ENCODE results near the gene DAPK3.
"Not testable (repeated sequence)": the region's sequence is repeated elsewhere in the genome, so short reads cannot be mapped to it uniquely, and the experiment has no call there.

Gene DAPK3

DNA sequence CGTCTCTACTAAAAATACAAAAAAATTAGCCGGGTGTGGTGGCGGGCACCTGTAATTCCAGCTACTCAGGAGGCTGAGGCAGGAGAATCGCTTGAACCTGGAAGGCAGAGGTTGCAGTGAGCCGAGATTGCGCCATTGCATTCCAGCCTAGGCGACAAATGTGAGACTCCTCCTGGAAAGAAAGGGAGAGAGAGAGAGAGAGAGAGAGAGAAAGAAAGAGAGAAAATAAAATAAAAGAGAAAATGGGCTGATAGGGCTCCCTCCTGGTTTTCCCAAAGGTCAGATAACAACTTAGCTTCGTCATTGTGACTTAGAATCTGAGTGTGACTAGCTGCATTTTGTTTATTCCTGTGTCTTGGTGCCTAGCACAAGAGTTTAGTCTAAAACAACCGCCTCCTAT, 34.5 kb upstream of the DAPK3 start:
- DNase-seq (ENCODE audit: low spot score) = not testable (repeated sequence)

DNA sequence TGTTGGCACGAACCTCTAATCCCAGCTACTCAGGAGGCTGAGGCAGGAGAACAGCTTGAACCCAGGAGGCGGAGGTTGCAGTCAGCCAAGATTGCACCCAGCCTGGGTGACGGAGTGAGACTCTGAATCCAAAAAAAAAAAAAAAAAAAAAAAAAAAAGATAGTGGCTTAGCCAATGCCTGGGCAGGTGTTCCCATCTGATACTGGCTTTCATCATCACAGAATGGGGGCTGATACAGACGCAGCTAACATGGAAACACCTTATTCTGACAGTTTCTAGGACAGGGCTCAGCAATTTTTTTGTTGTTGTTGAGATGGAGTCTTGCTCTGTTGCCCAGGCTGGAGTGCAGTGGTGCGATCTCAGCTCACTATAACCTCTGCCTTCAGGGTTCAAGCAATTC, 29.9 kb upstream of the DAPK3 start:
- DNase-seq (ENCODE audit: low spot score) = not testable (repeated sequence)

DNA sequence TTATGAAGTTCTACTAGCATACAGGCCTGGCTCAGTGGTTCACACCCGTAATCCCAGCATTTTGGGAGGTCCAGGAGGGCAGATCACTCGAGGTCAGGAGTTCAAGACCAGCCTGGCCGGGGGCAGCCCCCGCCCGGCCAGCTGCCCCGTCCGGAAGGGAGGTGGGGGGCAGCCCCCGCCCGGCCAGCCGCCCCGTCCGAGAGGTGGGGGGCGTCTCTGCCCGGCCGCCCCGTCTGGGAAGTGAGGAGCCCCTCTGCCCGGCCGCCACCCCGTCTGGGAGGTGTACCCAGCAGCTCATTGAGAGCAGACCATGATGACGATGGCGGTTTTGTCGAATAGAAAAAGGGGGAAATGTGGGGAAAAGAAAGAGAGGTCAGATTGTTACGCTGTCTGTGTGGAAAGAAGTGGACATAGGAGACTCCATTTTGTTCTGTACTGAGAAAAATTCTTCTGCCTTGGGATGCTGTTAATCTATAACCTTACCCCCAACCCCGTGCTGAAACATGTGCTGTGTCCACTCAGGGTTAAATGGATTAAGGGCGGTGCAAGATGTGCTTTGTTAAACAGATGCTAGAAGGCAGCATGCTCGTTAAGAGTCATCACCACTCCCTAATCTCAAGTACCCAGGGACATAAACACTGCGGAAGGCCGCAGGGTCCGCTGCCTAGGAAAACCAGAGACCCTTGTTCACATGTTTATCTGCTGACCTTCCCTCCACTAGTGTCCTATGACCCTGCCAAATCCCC, 27.9 kb upstream of the DAPK3 start:
- DNase-seq (ENCODE audit: low spot score) = not testable (repeated sequence)

DNA sequence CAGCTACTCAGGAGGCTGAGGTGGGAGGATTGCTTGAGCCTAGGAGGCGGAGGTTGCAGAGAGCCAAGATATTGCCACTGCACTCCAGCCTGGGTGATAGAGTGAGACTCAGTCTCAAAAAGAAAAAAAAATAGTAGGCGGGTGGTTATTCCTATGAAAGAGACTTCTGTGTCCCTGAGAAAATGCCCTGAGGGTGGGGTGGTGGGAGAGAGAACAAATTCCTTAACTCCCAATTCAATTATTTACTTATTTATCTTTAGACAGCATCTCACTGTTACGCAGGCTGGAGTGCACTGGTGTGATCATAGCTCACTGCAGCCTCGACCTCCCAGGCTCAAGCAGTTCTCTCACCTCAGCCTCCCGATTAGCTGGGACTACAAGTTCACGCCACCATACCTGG, 24.7 kb upstream of the DAPK3 start:
- DNase-seq (ENCODE audit: low spot score) = no peak

DNA sequence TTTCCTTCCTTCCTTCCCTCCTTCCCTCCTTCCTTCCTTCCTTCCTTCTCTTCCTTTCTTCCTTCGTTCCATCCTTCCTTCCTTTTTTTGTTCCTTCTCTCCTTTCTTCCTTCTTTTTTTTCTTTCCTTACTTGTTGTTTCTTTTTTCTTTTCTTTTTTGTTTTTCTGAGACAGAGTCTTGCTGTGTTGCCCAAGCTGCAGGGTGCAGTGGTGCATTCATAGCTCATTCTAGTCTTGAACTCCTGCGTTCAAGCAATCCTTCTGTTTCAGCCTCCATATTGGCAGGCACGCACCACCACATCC, 19.9 kb upstream of the DAPK3 start:
- DNase-seq (ENCODE audit: low spot score) = no peak

DNA sequence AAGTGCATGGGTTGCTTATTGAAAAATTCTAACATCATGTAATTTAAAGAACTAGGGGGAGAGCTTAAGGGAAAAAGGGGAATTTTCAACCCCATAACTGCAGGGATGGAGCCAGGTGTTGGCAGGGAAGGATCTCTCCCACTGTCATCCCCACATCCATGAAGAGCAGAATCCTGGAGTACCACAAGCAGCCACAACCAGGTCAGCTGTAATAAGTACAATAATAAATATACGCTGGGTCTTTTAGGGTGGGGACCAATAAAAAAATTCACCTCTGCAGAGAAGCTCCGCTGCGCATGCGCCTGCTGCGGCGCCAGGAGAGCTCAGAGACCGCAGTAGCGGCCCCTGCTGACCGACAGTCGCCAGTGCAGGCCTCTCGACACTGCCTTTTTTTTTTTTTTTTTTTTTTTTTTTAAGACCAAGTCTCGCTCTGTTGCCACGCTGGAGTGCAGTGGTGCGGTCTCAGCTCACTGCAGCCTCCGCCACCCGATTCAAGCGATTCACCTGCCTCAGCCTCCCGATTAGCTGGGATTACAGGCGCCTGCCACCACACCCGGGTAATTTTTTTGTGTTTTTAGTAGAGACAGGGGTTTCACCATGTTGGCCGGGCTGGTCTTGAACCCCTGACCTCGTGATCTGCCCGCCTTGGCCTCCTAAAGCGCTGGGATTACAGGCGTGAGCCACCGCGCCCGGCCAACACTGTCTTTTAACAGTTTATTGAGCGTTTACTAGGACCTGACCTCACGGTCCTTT, 16.9 kb upstream of the DAPK3 start:
- peak; percentile 88 for DNase-seq (ENCODE audit: low spot score)

DNA sequence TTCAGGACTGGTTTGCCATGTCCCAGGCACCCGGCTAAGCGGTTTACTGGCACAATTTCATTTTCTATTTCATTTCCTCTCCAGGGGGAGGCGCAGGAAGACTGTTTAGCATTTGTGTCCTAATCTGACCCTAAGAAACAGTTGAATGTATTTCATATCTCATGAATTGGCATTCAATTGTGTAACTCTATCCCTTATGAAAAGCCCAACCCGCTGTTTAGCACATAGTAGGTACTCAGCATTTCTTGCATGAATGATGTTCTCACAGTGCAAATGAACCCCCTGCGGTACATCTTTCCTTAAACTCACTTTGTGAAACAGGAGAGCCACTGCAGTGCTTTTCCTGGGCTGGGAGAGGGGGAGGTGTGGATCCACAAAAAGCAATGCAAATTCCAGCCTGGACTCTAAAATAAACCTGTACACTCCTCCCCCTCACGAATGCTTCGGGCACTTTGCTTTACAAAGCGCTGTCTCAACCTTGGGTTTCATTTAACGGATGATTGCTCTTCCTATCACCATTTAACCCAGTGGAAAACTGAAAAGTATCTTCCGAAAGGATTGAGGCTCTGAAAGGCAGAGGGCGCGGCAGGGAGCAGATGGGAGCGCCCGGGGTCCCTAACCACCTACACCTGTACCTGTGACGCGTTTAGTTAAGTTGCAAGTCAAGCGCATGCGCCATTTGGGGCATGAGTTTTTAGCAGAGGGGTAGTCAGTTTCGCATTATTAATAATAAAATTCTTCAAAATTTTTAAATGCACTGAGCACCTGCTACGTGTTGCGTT, 15.6 kb upstream of the DAPK3 start:
- DNase-seq (ENCODE audit: low spot score) = peak; percentile 73

DNA sequence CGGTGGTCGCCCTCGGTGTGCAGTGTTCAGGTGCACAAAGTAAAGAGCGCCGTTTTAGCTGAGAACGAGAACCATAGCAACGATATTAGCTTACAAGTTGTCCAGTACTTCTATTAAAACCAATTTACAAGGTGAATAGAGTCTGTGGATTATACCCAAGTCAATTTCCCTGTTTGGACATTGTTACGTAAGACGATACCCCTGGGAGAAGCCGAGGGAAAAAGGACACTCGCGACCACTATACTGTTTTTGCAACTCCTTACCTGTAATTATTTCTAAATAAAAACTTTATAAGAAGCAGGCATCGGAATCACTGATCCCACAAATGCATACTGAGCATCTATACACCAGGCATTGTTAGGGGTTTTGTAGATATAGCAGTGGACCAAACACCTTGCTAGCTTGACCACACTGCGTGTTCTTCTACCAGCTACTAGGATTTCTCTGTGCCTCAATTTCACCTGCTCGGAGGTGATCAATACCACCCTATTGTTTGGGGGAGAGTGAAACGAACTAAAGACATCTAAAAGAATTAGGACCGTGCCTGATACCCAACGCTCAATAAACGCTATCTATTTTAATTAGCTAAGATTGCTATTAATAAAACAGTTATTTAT, 14.9 kb upstream of the DAPK3 start:
- DNase-seq (ENCODE audit: low spot score) = no peak

DNA sequence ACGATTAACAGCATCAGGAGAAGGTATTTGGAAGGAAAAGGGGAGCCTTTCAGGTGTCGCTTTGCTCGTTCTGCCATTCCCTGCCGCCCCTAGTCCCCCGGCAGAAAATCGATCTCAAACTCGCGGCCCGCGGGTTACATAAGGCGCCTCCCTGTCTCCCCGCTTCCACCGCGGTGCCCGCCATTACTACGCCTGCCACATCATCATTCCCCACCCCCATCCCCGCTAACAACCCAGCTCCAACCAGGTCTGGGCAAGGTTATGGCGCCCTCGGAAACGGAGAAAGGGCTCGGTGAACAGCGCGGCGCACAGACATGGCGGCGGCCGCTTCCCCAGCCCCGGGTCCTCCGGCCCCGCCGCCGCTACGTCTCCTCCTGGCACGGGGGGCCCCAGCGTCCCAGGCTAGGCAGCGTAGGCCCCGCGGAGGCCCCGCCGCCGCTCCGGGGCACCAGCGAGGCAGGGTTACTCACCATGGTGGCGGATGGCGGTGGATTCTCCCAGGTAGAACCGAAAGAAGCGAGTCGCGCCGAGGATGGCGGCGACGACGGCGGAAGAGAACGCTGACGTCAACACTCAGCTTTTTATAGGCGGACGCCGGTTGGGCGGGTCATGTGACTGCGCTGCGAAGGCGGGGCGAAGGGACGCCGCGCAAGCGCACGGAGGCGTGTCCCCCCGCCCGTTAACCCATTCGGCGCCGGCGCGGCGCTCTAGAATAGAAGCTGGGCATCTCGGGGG, 14.2 kb upstream of the DAPK3 start, which contains the start of gene EEF2:
Gene EEF2, minus strand, starts transcription at position 556 of the 735 bp plus-strand sequence. Its CDS starts 83 bp downstream, at position 473.
- peak; percentile 92 for DNase-seq (ENCODE audit: low spot score)

DNA sequence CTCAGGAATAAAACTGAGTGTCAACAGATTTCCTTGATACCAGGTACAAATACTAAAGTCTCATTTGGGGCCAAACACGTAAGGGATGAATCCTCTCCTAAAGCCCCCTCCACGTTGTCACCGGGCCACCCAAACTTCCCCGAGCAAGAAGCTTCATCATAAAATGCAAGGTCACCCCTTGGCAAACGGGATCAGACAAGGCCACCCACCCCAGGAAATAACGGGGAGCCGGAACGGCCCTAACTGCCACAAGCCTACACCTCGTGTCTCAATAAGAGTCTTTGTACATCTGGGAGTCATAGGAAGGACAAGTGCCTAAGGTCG, 13.6 kb upstream of the DAPK3 start:
- DNase-seq (ENCODE audit: low spot score) = no peak

DNA sequence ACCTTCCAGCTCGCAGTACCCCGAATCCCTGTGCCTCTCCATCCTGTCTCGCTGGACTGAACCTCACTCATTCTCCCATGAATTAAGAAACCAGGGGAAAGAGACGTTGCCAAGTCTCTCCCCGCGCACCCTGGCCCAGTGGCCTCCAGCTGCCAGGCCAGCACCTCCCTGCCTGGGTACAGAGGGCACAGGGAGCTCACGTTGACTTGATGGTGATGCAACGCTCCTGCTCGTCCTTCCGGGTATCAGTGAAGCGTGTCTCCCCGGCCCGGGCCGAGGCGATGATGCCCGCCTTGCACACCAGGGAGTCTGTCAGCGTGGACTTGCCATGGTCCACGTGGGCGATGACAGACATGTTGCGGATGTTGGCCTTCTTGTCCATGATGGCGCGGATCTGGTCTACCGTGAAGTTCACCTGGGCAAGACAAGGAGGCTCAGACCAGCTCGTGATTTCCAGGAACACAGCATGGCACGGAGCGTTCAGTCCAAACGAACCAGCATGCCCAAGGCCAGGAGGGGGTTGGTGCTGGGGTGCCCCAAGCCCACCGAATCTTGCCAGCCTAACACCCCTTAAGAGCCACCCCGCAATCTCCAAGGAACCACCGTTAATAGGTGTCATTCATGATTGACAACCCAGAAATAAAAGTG, 13.2 kb upstream of the DAPK3 start:
- no peak for DNase-seq (ENCODE audit: low spot score)

DNA sequence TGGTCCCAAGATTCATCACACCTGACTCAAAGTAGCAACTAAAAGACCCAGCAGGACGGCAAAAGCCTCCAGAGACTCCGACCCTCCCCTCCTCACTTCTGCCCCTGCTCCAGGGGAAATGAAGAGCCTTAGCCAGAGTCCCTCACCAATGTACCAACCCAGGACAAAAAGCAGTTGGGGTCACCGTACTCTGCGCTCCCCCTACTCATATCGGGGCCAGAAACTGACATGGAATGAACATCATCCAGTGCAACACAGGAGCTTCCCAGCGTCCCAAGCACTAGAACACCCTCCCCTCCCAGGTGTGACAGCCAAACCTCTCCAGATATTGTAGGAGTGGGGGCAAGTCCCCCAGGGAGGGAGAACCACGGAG, 12.6 kb upstream of the DAPK3 start:
- DNase-seq (ENCODE audit: low spot score) = no peak

DNA sequence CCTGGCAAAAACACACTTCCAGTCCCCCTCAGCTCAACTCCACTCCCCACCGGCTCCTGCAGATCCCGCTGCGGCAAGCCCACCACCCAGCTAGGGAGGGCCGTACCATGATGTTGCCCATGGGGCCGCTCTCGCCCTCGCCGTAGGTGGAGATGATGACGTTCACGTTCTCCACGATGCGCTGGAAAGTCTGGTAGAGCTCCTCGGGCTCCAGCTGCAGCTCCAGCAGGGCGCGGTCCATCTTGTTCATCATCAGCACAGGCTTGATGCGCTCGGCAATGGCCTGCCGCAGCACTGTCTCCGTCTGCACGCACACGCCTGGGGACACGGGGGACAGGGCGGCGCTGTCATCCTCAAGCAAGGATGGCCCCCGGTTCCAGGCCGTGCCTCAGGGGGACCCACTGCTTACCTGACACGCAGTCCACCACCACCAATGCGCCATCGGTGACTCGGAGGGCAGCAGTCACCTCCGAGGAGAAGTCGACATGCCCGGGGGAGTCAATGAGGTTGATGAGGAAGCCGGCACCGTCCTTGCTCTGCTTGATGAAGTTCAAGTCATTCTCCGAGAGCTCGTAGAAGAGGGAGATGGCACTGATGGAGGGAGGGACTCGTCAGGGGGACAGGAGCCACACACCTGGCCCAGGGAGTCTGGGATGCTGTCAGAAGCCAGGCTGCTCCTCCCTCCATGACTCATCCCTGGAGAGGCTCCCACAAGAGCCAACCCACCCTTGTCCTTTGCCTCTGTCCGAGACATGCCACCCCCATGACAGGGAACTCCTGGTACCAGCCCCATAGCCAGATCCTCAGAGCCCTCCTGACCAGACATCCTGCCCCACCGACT, 12.0 kb upstream of the DAPK3 start:
- DNase-seq (ENCODE audit: low spot score) = no peak

DNA sequence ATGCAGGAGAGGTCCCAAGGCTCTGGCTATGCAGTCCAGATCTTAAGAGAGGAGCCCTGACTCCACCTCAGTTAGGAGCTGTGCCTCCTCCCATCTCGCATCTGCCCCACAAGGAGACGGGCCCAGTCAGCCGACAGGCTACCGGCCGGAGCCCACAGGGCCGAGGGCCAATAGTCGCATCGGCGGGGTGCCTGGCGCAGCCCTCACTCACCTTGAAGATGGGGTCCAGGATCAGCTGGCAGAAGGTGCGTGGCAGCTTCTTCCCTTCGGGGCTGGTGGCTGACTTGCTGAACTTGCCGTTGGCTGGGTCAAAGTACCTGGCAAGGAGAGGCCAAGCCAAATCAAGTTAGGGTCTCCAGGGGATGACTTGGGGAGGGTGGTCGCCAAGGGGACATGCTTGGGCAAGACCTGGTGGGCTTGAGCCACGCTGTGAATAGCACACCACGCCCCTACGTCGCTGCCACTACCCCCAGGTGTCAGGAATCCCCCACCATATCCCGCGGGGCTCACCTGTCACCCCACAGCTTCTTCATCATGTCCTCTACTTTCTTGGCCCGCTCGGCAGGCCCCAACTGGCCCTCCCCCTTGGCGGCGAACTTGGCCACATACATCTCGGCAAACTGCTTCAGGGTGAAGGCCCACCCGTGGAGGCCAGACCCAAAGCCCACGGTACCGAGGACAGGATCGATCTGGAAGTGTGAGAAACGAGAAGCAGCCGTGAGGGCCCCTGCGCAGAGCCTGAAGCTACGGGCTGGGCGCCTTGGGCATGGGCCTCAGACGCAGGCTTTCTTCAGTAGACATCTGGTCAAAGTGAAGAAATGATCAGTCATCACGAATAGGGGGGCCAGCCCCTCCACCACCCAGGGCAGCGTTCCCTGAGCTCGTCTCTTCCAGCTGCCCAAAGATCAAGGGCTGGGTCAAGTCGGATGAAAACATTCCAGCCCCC, 11.1 kb upstream of the DAPK3 start:
- no peak for DNase-seq (ENCODE audit: low spot score)

DNA sequence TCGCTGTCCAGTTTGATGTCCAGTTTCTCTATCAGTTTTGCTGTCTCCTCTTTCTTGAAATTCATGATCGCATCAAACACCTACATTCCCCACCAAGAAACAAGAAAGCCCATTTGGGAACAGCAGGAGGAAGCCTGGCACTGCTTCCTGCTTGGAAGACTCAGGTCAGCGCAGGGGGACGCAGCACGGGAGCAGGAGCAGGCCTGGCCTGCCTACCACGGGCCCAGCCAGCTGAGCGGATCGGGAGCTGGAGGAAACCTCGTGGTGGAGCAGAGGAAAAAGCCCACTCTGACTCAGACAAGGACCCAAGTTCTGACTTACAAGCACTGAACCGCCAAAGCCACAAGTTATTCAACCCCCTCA, 10.5 kb upstream of the DAPK3 start:
- DNase-seq (ENCODE audit: low spot score) = no peak

DNA sequence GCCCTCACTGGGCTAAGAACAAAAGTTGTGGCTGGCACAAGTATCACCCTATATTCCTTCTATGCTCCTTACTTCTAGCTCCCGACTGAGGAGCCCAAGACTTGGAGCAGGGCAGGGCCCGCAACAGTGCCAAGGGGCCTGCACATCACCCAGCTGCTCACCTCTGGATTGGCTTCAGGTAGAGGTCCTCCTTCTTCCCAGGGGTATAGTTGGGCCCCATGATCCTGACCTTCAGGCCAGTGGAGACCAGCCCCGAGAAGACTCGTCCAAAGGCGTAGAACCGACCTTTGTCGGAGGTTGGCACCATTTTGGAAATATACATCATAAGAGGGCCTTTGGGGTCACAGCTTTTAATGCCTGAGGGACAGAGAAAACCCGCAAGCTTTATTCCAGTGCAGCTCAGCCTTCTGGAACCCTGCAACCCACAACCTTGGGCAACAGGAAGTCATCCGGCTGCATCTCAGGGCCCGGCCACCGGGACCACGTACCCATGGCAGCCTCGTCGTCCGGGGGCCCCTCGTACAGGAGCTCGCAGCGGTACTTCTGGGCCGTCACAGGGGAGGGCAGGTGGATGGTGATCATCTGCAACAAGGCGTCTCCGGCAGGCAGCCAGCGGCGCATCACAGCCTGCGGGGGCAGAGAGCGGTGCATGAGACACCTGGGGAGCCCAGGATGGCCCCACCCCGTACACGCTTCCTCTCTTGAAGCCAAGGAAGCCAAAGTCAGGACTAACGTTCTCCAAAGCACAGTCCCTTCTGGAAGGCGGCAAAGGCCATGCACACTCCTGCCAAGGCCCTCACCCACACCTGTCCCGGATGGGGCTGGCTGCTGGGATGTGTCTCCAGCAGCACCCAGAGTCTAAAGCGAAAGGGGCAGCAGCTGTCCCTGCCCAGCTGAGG, 9.7 kb upstream of the DAPK3 start:
- DNase-seq (ENCODE audit: low spot score) = no peak

DNA sequence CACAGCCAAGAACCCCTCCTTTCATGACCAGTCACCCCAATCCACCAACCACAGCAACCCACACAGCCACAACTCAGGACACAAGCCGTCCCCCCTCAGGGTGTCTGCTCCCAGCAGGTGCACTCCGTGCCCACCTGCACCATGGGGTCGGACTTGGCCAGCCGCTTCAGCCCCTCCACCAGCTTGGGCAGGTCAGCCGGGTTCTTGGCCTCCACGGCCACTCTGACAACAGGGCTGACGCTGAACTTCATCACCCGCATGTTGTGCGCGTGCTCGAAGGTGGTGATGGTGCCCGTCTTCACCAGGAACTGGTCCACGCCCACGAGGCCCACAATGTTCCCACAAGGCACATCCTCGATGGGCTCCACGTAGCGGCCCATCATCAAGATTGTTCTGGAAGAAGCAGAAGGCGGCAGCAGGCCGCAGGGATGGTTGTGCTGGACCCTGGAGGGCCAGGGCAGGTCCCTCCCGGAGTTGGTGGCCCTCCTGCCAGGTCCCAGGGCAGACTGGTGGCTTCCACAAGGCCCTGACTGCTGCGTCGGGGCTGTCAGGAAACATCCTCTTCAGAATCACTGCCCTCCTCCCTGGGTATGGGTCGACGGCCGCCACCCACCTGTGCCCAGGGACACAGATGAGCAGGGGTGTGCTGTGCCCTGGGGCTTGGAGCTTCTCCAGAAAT, 8.9 kb upstream of the DAPK3 start:
- no peak for DNase-seq (ENCODE audit: low spot score)

DNA sequence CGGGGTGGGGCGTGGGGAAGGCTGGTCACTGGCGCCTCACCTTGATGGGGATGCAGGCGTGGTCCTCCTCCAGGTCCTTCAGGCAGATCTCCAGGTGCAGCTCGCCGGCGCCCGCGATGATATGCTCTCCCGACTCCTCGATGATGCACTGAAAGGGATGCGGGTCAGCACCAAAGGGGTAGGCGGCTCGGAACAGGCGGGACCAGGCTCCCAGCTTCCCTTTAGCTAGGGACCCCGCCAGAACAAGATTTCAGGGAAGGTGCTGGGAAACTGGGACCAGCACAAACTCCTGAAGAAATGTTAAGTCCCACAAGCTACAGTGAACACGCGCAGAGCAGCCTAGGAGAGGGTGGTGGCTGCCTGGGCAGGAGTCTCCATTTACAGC, 8.4 kb upstream of the DAPK3 start:
- DNase-seq (ENCODE audit: low spot score) = no peak
